ENCODE measurements around the gene MACROD2. TPM values are rescaled to one million over a fixed set of nuclear protein-coding genes. Genes with fewer than 3 reads are reported as not detected.

The MACROD2 gene
- total and polyA plus RNA-seq, 2 experiments from 2014 or later = 2.8 to 4.3 TPM

GRCh38 chr20:14612391-14612790, 617.1 kb downstream of the MACROD2 start:
- no peak overlapping the region for H3K4me2 ChIP-seq
- no peaks in the 10 kb centered on the region for H3K9me2 ChIP-seq (ENCODE audit: insufficient read depth)
- TF ChIP-seq ZNF114 (CRISPR knock-in tag; IDR thresholded peaks at IDR 0.05) (no peak), REST (IDR thresholded peaks at IDR 0.05; ENCODE audit: unreplicated experiment) (no peak), CTCF (conservative IDR thresholded peaks at IDR 0.05; ENCODE audit: low read depth in 2 of 2) (no peak)
- H3K27ac ChIP-seq (ENCODE audit: low read depth) = no peak overlapping the region
- ATAC-seq (no peak), DNase-seq (ENCODE audit: low spot score) (no peak)
- Mint-ChIP-seq H3K36me3 (ENCODE audit: low read depth) (no peaks in the 10 kb centered on the region), H3K27me3 (ENCODE audit: insufficient read depth, low read depth, poor library complexity) (no peaks in the 10 kb centered on the region), H3K9me3 (no peaks in the 10 kb centered on the region), H3K4me3 (no peak overlapping the region), H3K27ac (no peak overlapping the region), H3K4me1 (peaks cover 6% of the 10 kb centered on the region; the same call in 2 of the 3 replicates)
- no peak overlapping the region for H2AFZ ChIP-seq
- no peak overlapping the region for H3K4me3 ChIP-seq
- H3F3A ChIP-seq (replicated peaks; ENCODE audit: low read depth) = no peaks in the 10 kb centered on the region
- no peaks in the 10 kb centered on the region for H3K36me3 ChIP-seq (ENCODE audit: insufficient read depth)
- H3K79me2 ChIP-seq (replicated peaks; ENCODE audit: insufficient read depth) = no peaks in the 10 kb centered on the region
- no peaks in the 10 kb centered on the region for H4K20me1 ChIP-seq (replicated peaks; ENCODE audit: insufficient read depth)
- no peaks in the 10 kb centered on the region for H3K27me3 ChIP-seq (ENCODE audit: insufficient read depth)
- peaks cover 9% of the 10 kb centered on the region; the same call in 1 of the 2 replicates for H3K4me1 ChIP-seq (ENCODE audit: insufficient read depth)

- Histone ChIP-seq H3F3A (replicated peaks; ENCODE audit: low read depth) (no peaks in the 10 kb centered on the region), H3K27me3 (ENCODE audit: insufficient read depth) (no peaks in the 10 kb centered on the region), H3K4me3 (no peak overlapping the region), H3K4me1 (ENCODE audit: insufficient read depth) (peaks cover 14% of the 10 kb centered on the region; the same call in 1 of the 2 replicates), H3K27ac (ENCODE audit: low read depth) (no peak overlapping the region), H4K20me1 (replicated peaks; ENCODE audit: insufficient read depth) (no peaks in the 10 kb centered on the region), H3K79me2 (replicated peaks; ENCODE audit: insufficient read depth) (no peaks in the 10 kb centered on the region), H3K36me3 (ENCODE audit: insufficient read depth) (no peaks in the 10 kb centered on the region), H3K4me2 (no peak overlapping the region), H2AFZ (no peak overlapping the region), H3K9me2 (ENCODE audit: insufficient read depth) (peaks cover 6% of the 10 kb centered on the region; the same call in 1 of the 2 replicates)
- Mint-ChIP-seq H3K36me3 (ENCODE audit: low read depth) (no peaks in the 10 kb centered on the region), H3K4me3 (no peak overlapping the region), H3K4me1 (peaks cover 13% of the 10 kb centered on the region; the same call in 2 of the 3 replicates), H3K27ac (no peak overlapping the region), H3K9me3 (no peaks in the 10 kb centered on the region), H3K27me3 (ENCODE audit: insufficient read depth, low read depth, poor library complexity) (peaks cover 3% of the 10 kb centered on the region)
- no peak for DNase-seq (ENCODE audit: low spot score)
- TF ChIP-seq ZNF331 (CRISPR knock-in tag; IDR thresholded peaks at IDR 0.05; ENCODE audit: low read depth) = no peak
- TF ChIP-seq CTCF (conservative IDR thresholded peaks at IDR 0.05; ENCODE audit: low read depth in 2 of 2) = no peak
- TF ChIP-seq ZNF462 (CRISPR knock-in tag; IDR thresholded peaks at IDR 0.05) = no peak
- no peak for TF ChIP-seq CREB1 (CRISPR knock-in tag; IDR thresholded peaks at IDR 0.05; ENCODE audit: low read depth)
- TF ChIP-seq STAT1 (IDR thresholded peaks at IDR 0.05; ENCODE audit: unreplicated experiment) = no peak
- no peak for ATAC-seq
These were observed 620.7 kb downstream of the MACROD2 start for GRCh38 chr20:14616003-14616402.

All from GM23338 (cell line).